NB4 (cell line): ENCODE data around the gene LRRFIP1.

ENCODE experiments used
- CTCF ChIP-seq: IDR thresholded peaks from one replicate; pipeline ENCODE4 v1.5.1; 2012; ENCODE audit warnings: low read depth, low read length
- MAX ChIP-seq: IDR thresholded peaks from 2 replicates; pipeline ENCODE4 v1.6.1; 2011; ENCODE audit warnings: low read depth, low read length
- MYC ChIP-seq: IDR thresholded peaks from 2 replicates; pipeline ENCODE4 v1.6.1; 2011; ENCODE audit warnings: low read depth, low read length
- POLR2A ChIP-seq: IDR thresholded peaks from 2 replicates; pipeline ENCODE4 v1.6.1; 2011; ENCODE audit warnings: mild to moderate bottlenecking; ENCODE audit not compliant: insufficient read length; ENCODE audit errors: extremely low read depth

GRCh38 chr2:237747189-237747588 is 119.8 kb downstream of the LRRFIP1 start:
- TF ChIP-seq MYC (no peak), CTCF (no peak), MAX (no peak), POLR2A (no peak)
